MCF 10A (cell line): Measurements from ENCODE around the gene MAPKAPK5. TPM values are rescaled to one million over a fixed set of nuclear protein-coding genes. Genes with fewer than 3 reads are reported as not detected.

Source experiments
- BruUV-seq: library from RNA; stranded (reverse); fragments of 400-500 nt; replicated peaks from 2 replicates; lab custom pipeline; 2021; lab: Mats Ljungman, UMichigan
- CTCF ChIA-PET: fragments of 300-600 bp; sonication (Branson Sonifier 250); formaldehyde crosslinking; extraction: SDS; loops from one replicate; lab custom pipeline; 2021; ENCODE audit warnings: antibody characterized with exemption, inconsistent platforms; lab: Yijun Ruan, JAX
- POLR2A ChIA-PET: fragments of 300-600, 350-650 bp; sonication (Branson Sonifier 250); formaldehyde crosslinking; extraction: SDS; loops from one replicate; lab custom pipeline; 2020; ENCODE audit warnings: antibody characterized with exemption, inconsistent platforms; lab: Yijun Ruan, JAX
- DNase-seq: peaks from one replicate; pipeline ENCODE4 v3.0.0-alpha.2; 2018; ENCODE audit not compliant: unreplicated experiment
- H3K27ac Mint-ChIP-seq: one replicate; pipeline ENCODE4 v1.8.0; 2022; ENCODE audit warnings: mild to moderate bottlenecking, low read depth, mixed read lengths; ENCODE audit not compliant: unreplicated experiment
- H3K27me3 Mint-ChIP-seq: one replicate; pipeline ENCODE4 v1.8.0; 2022; ENCODE audit warnings: mixed read lengths; ENCODE audit not compliant: insufficient read depth, unreplicated experiment
- H3K36me3 Mint-ChIP-seq: one replicate; pipeline ENCODE4 v1.8.0; 2022; ENCODE audit warnings: mild to moderate bottlenecking, moderate library complexity, mixed read lengths; ENCODE audit not compliant: insufficient read depth, unreplicated experiment
- H3K4me1 Mint-ChIP-seq: one replicate; pipeline ENCODE4 v1.8.0; 2022; ENCODE audit warnings: mixed read lengths; ENCODE audit not compliant: insufficient read depth, unreplicated experiment
- H3K4me3 Mint-ChIP-seq: one replicate; pipeline ENCODE4 v1.8.0; 2022; ENCODE audit warnings: mild to moderate bottlenecking, moderate library complexity, mixed read lengths; ENCODE audit not compliant: unreplicated experiment
- H3K9me3 Mint-ChIP-seq: one replicate; pipeline ENCODE4 v1.8.0; 2022; ENCODE audit warnings: mixed read lengths; ENCODE audit not compliant: unreplicated experiment
- intact Hi-C: fragments of 100-400 bp; cut with micrococcal nuclease; formaldehyde crosslinking; loops from 2 replicates; pipeline ENCODE4 v1.14.1; 2022
- total RNA-seq: library from RNA; stranded (reverse); gene quantifications from 2 replicates; pipeline ENCODE4 v1.2.3, GENCODE V29; 2022
- TF ChIP-seq, protein P1 (sequence below): fragments of 200-600 bp; IDR thresholded peaks from one replicate; pipeline ENCODE4 v1.8.0; 2022; ENCODE audit warnings: antibody characterized with exemption, mild to moderate bottlenecking; ENCODE audit not compliant: unreplicated experiment

Gene MAPKAPK5
- total RNA-seq, 1 experiment from 2014 or later, result 51.3 TPM

DNA sequence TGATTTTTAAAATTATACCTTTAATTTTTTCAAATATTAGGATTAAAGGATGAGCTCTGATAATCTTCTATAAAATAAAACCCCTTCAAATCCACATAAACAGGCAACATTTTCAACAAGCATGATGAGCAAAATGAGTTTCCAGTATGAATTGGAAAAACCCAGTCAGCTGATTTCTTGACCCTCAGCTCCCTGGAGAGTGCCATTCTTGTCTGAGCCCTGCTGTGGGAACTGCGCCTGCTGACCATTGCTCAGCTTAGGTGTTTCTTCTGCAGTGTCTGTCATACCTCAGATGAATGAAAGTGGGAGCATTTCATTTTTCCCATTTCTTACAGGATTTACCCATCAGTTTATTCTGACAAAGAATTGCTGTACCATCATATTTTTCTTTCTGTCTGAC, 27.6 kb downstream of the MAPKAPK5 start:
- Mint-ChIP-seq H3K9me3 (no peaks in the 10 kb centered on the region), H3K4me1 (no peaks in the 10 kb centered on the region), H3K36me3 (peaks cover 86% of the 10 kb centered on the region), H3K4me3 (no peak overlapping the region), H3K27me3 (no peaks in the 10 kb centered on the region), H3K27ac (no peak overlapping the region)
- intact Hi-C loops, result no loop called here
- CTCF ChIA-PET, result interaction anchor here (0.5 to 1.2 kb wide), 5 partner anchors 14 to 304 kb away, joined by 3 to 6 read pairs (median 3); no protein-coding TSS in a partner anchor
- POLR2A ChIA-PET, result interaction anchor here (0.7 to 1.6 kb wide), 2 partner anchors 9 to 28 kb away, joined by 3 read pairs; partner anchors contain the start of gene MAPKAPK5
- TF ChIP-seq, protein P1, sequence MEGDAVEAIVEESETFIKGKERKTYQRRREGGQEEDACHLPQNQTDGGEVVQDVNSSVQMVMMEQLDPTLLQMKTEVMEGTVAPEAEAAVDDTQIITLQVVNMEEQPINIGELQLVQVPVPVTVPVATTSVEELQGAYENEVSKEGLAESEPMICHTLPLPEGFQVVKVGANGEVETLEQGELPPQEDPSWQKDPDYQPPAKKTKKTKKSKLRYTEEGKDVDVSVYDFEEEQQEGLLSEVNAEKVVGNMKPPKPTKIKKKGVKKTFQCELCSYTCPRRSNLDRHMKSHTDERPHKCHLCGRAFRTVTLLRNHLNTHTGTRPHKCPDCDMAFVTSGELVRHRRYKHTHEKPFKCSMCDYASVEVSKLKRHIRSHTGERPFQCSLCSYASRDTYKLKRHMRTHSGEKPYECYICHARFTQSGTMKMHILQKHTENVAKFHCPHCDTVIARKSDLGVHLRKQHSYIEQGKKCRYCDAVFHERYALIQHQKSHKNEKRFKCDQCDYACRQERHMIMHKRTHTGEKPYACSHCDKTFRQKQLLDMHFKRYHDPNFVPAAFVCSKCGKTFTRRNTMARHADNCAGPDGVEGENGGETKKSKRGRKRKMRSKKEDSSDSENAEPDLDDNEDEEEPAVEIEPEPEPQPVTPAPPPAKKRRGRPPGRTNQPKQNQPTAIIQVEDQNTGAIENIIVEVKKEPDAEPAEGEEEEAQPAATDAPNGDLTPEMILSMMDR, result no peak
- BruUV-seq, result no TSS peak
- no peak for DNase-seq

DNA sequence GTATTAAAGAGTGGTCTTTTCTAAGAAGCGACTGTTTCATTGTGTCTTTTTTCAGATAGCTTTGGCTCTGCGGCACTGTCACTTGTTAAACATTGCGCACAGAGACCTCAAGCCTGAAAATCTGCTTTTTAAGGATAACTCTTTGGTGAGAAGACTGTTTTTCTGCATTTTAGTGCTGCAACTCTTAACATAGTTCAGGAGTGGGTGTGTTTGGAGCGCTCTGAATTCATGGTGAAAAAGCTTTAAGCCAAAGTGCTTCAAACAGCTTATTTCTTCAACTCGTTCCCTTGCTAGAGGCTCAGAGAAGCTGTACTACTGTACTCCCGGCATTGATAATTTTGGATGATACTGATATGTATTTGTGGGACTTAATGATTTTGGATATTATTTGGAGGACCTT, 28.2 kb downstream of the MAPKAPK5 start:
- TF ChIP-seq, protein P1, result no peak
- no peaks in the 10 kb centered on the region for H3K27me3 Mint-ChIP-seq
- H3K9me3 Mint-ChIP-seq, result no peaks in the 10 kb centered on the region
- BruUV-seq, result no TSS peak
- H3K4me1 Mint-ChIP-seq, result no peaks in the 10 kb centered on the region
- DNase-seq, result no peak
- CTCF ChIA-PET, result interaction anchor here (0.5 to 1.2 kb wide), 5 partner anchors 9 to 303 kb away, joined by 3 to 6 read pairs (median 3); no protein-coding TSS in a partner anchor
- H3K36me3 Mint-ChIP-seq, result peaks cover 86% of the 10 kb centered on the region
- intact Hi-C loops, result no loop called here
- no peak overlapping the region for H3K4me3 Mint-ChIP-seq
- no peak overlapping the region for H3K27ac Mint-ChIP-seq
- POLR2A ChIA-PET, result interaction anchor here (0.5 to 1.6 kb wide), 2 partner anchors 28 to 182 kb away, joined by 3 read pairs; partner anchors contain the start of gene MAPKAPK5

DNA sequence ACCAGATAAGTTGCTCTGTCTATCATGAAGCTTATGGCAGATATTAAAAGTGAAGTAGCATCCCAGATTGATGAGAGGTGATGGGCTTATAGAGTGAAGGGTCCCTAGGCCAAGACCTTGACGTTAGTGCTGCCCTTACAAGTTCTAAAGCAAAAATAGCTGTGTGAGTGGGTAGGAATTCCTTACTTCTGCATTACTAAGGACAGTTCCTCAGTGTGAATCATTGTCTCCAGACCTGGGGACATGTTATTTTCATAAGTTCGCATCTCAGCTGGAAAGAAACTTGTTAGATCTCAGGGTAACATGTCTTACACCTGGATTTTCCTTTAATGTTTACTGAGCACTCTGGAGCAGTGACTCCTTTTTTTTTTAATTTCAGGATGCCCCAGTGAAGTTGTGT, 28.7 kb downstream of the MAPKAPK5 start:
- TF ChIP-seq, protein P1, result no peak
- intact Hi-C loops, result no loop called here
- POLR2A ChIA-PET, result interaction anchor here (0.5 to 1.6 kb wide), 3 partner anchors 29 to 185 kb away, joined by 3 read pairs; partner anchors contain the start of gene MAPKAPK5
- Mint-ChIP-seq H3K27ac (no peak overlapping the region), H3K27me3 (no peaks in the 10 kb centered on the region), H3K4me3 (no peak overlapping the region), H3K4me1 (no peaks in the 10 kb centered on the region), H3K9me3 (no peaks in the 10 kb centered on the region), H3K36me3 (peaks cover 87% of the 10 kb centered on the region)
- CTCF ChIA-PET, result interaction anchor here (0.6 to 1.2 kb wide), 5 partner anchors 8 to 190 kb away, joined by 3 to 6 read pairs (median 3); no protein-coding TSS in a partner anchor
- BruUV-seq, result no TSS peak
- no peak for DNase-seq

DNA sequence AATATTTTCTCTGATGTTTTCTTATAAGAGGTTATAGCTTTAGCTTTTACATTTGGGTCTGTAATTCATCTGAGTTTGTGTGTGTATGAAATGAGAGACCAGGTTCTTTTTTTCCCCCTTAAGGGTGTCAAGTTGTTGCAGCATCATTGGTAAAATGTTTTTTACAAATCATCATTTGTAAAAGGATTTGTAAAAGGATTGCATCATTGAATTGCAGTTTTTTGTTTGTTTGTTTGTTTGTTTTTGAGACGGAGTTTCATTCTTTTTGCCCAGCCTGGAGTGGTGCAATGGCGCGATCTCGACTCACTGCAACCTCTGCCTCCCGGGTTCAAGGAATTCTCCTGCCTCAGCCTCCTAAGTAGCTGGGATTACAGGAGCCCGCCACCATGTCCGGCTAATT, 31.1 kb downstream of the MAPKAPK5 start:
- no peak for DNase-seq
- Mint-ChIP-seq H3K4me3 (no peak overlapping the region), H3K9me3 (no peaks in the 10 kb centered on the region), H3K4me1 (no peaks in the 10 kb centered on the region), H3K36me3 (peaks cover 80% of the 10 kb centered on the region), H3K27ac (no peak overlapping the region), H3K27me3 (no peaks in the 10 kb centered on the region)
- ChIA-PET CTCF (no interaction called here), POLR2A (interaction anchor here (0.7 kb wide), 1 partner anchor 12 kb away, joined by 3 read pairs; no protein-coding TSS in a partner anchor)
- intact Hi-C loops, result no loop called here
- TF ChIP-seq, protein P1, result no peak
- BruUV-seq, result no TSS peak
